GM21723 (cell line): Measurements from ENCODE around the gene CDKN2B-AS1.

ENCODE experiments used
- ATAC-seq: cut with Tn5 transposase; IDR thresholded peaks from one replicate; pipeline ENCODE4 v1.9.1; 2021; ENCODE audit warnings: mild to moderate bottlenecking, moderate library complexity; ENCODE audit not compliant: unreplicated experiment

CDKN2B-AS1 gene

DNA sequence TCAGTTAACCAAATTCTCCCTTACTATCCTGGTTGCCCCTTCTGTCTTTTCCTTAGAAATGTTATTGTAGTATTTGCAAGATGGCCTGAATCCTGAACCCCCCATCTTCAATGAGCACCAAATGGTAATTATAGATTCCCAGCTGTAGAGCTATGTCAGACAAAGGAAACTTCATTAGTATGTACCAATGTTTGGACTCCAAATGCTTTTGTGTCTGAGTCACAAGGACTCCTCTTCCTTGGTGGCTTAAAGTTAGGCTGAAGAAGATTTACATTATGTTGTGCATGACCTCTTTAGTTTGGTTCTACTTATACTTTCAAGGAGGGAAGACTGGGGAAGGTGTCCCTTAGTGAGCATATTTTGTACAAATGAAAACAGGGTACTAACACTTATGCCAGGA lies 120.4 kb downstream of the CDKN2B-AS1 start:
- no peak for ATAC-seq

DNA sequence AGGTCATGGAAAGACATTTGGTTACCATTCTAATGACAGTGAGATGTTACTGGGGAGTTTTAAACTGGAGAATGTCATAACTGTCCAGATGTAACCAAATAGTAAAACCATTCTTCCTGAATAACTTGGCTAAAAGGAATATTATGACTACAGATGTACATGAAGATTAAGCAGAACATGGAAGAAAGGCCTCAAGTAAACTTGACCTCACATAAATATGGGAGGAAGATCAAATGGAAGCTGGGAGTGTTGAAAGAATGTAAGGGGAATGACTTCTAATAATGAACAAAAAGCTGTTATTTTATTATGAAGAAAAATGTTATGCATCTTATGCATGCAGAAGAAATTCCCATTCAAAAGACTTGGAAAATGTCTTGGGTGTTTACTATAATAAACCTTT lies 122.2 kb downstream of the CDKN2B-AS1 start:
- ATAC-seq: no peak

DNA sequence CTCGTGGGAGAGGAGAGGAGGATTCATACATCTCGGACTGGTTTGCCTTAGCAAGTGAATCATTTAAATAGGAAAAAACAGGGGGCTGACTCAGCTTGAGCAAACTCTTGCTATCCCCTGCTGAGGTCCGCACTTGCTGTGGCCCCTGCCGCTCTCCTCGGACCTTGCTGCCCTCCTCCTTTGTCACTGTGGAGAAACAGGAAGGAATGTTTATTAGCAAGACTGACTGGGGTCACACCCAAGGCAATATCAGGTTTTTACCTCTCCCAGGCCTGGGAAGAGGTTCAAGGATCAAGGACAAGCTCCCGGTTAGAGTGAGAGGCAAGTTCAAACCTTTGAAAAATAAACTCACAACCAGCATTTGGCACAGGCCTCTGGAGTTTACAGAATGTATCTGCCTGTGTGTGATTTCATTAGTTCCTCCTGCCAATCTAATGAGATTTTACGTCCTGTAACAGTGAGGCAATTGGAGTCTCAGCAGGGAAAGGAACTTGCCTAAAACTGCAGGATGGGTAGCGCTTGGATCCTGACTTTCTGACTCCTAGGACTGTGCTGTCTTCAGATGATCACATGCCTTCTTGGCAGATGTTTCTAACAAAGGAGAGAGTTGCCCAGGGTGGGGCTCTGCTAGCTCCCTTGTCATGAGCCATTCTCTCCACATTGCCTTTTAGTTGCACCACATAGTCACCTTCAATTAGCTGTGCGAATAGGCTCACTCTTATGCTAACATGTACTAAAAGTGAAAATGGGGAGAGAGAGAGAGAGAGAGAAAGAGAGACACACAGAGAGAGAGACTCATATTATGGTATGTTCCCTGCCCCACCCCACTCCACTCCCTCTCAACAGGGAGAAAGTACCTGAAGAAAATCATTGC lies 123.2 kb downstream of the CDKN2B-AS1 start:
- no peak for ATAC-seq

DNA sequence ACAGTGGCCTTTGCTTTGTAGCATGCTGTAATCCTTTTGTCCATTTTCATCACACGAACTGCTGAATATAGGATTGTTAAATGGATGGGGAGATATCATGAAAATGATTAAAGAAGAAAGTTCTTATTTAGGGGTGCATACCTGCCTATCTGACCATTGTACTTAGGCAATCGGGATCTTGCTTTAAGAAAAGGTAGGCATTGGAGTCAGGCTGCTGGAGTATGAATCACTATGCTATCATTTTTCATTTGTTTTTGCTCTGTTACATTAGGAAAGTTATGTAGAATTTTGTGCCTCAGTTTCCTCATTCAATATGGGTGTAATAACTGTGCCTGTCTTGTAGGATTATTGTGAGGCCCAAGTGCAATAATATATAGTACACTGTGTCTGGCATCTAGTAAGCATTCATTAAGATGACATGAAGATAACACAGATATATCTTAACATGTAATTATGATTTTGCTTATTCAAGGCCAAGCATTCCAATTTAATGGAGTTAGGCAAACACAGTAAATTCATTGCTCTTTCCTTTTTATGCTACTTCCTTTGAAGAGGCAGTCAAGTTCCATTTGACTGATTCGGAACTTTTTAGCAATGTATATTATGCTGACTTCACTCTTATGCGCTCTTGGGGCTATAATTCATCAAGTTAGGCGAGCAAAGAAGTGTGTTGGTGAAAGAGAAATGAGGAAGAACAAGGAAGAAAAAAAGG lies 124.4 kb downstream of the CDKN2B-AS1 start:
- ATAC-seq: no peak

DNA sequence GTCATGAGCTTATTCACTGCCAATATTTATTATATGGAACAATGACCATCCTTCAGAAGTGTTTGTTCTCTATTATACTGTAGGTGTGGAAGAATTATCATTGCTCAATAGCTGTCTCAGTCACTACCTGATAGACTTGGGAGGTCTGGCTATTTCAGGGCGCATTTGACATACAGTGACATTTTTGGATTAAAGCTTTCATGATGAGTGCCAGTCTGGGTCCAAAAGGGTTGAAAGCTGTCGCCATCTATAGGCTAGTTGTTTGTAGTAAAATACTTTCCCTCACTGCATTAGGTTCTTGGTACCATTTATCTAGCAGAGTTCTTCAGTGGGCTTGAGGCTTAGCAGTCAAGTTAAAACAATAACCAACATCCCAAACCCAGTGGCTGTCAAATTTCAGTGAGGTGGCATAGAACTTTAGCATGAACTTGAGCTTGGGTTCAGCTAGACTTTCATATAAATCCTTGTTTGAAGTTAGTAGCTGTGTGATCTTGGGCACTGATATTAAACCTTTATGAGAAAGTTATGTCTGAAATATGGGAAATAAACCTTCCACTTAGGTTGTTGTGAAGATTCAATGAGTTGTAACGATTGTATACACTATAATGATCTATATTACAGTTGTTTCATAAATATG lies 125.0 kb downstream of the CDKN2B-AS1 start:
- ATAC-seq: no peak

DNA sequence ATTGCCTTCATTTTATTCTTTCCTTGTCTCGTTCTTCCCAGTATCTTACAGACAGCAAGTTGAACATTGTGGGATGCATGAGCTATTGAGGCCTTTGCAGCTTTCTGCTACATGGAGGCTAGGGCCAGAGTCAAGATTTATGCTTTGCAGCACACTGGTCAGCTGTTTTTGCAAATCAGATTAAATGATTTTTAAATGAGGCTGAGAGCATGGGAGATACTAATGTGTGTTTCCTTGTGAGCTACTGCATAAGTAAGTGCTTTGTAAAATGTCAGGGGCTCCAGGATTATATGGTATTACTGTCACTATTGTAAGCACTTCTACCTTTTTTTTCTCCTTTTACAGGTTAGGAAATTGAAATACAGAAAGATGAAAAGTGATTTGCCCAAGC lies 125.6 kb downstream of the CDKN2B-AS1 start:
- no peak for ATAC-seq

- ATAC-seq: no peak
Observed at GRCh38 chr9:22120595-22120994, 126.0 kb downstream of the CDKN2B-AS1 start.

- no peak for ATAC-seq
Observed at GRCh38 chr9:22124263-22125011, 129.8 kb downstream of the CDKN2B-AS1 start.

DNA sequence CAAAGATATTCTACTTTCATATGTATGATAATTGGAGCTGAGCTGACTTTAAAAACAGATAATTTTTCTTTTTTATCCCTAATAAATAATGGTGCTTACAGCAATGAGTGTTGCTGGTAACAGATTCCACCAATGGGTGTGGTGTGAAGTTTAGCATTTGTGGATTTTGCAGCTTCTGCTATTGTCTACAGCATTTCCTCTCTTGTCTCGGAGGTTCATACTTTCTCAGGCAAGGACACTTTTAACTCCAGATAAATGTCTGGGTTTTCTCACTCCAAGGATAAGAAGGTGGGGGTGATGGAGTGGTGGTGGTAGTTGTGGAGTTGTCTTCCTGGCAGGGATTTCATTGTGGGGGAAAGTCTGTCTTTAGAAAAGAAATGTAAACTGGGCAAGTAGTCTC lies 134.5 kb downstream of the CDKN2B-AS1 start:
- ATAC-seq: no peak

- ATAC-seq: no peak
Observed at GRCh38 chr9:22129633-22130032, 135.0 kb downstream of the CDKN2B-AS1 start.

DNA sequence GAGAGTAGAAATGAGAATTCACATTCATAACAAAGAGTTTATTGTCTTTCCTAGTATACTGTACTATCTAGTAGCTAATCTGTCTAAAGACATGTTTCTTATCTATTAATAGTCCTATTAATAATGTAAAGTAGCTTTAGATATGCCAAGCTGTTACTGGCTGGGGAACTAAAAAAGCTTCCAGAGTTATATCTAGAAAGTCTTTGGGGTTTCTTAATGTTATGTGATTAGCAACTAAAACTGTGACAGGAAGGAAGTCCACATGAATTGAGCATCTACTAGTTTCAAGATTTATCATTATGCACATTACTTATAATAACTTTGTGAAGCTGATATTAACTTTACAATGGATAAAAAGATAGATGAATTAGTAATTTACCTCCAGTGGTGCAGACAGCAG lies 137.2 kb downstream of the CDKN2B-AS1 start:
- no peak for ATAC-seq

DNA sequence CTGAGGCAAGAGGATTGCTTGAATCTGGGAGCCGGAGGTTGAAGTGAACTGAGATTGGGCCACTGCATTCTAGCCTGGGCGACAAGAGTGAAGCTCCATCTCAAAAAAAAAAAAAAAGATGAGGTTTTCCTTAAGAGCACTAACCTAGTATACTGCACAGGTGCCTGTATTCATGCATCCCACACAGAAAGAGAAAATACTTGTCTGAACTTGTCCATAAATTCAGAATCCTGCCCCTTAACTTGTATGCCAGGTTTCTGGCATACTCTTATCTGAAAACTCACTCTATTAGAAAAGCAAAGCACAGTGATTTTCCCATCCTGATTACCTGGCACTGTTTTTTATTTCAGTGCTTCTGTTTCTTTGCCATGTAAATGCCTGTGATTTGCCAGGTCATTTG lies 139.8 kb downstream of the CDKN2B-AS1 start:
- ATAC-seq: no peak

GRCh38 chr9:22136461-22137096 lies 142.0 kb downstream of the CDKN2B-AS1 start:
- no peak for ATAC-seq

DNA sequence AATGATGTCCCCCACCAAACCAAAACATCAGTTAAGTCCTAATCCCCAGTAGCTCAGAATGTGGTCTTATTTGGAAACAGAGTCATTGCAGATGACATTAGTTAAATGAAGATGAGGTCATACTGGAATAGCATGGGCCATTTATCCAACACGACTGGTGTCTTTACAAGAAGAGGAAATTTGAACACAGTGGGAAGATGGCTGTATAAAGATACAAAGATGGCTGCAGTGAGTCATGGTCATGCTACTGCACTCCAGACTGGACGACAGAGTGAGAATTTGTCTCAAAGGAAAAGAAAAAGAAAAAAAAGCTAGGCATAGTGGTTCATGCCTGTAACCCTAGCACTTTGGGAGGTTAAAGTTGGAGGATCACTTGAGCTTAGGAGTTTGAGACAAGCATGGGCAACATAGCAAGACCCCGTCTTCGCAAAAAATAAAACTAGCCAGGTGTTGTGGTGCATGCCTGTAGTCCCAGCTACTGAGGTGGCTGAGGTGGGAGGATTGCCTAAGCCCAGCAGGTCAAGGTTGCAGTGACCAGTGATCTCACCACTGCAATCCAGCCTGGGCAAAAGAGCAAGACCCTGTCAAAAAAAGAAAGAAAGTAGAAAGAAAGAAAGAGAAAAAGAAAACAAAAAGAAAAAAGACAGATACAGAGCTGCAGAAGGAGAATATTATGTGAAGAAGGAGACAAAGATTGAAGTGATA lies 144.5 kb downstream of the CDKN2B-AS1 start:
- no peak for ATAC-seq

DNA sequence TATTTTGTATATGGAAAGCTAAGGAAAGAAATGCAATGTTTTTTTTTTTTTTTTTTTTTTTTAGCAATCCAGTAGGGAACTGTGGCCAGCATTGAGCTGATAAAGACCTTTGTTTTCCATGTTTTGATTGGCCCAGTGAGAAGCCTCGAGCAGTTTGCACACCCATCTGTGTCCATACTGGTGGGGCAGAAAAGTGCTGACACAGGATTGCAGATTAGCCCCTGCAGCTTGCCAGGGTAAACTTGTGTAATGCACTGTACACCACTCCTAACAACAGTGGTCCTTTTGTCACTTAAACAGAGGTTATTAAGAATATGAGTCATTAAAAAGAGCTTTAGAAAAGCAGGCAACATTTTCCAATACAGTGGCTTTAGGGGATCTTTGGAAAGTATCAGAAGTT lies 147.3 kb downstream of the CDKN2B-AS1 start:
- ATAC-seq: no peak

- no peak for ATAC-seq
Observed at GRCh38 chr9:22142671-22143070, 148.1 kb downstream of the CDKN2B-AS1 start.

DNA sequence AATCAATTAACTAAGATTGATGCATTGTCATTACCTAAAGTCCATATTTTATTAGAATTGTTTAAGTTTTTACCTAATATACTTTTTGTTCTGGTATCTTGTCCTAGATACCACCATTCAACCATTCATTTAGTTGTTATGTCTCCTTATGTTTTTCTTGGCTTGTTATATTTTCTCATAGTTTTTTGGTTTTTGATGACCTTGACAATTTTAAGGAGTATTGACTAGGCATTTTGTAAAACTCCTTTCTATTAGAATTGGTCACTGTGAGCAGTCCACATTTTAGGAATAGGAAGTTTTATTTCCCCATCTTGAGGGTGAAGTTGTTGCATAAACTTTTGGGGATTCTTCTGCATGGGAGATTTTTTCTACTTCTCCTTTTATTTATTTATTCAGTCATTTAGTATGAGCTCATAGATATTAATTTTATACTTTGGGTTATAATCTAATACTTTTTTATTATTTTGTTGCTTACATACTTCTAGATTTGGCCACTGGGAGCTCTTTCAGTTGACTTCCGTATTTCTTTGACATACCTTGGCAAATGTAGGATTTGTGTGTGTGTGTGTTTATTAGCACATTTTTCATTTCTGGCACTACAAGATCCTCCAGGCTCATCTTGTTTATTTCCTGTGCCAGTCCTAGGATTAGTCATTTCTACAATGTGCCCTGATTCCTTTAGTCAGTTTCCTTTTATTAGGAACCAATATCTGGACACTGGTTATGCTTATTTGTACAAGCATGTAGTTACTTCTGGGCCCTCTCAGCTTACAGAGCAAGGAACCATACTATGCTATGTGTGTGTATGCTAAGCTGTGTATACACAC lies 149.4 kb downstream of the CDKN2B-AS1 start:
- ATAC-seq: no peak

GRCh38 chr9:22146604-22147003 lies 152.0 kb downstream of the CDKN2B-AS1 start:
- ATAC-seq: no peak
